Measurements from ENCODE around the gene MCM3AP.

DNA sequence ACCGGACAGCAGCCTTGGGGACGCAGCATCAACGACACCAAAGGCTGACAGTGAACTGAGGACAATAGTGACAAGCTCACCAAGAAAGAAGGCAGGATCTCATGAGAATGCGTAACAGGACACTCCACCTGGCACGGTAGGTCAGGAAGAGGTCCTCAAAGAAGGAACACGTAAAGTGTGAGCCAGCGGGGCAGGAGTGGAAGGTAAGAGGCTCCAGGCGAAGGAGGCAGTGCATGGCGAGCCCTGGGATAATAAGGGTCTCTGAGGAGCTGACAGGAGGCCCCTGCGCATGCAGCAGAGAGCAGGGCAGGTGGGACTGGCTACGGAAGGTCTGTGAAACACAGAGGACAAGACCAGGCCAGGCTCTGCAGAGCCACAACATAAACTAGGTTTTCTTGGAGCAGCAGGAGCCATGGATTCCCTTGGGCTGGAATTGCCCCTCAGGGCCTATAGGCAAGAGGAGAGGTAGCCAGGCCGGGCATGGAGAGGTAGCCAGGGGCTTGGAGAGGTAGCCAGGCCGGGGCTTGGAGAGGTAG, 65.1 kb downstream of the MCM3AP start:
- TF ChIP-seq, protein P1, sequence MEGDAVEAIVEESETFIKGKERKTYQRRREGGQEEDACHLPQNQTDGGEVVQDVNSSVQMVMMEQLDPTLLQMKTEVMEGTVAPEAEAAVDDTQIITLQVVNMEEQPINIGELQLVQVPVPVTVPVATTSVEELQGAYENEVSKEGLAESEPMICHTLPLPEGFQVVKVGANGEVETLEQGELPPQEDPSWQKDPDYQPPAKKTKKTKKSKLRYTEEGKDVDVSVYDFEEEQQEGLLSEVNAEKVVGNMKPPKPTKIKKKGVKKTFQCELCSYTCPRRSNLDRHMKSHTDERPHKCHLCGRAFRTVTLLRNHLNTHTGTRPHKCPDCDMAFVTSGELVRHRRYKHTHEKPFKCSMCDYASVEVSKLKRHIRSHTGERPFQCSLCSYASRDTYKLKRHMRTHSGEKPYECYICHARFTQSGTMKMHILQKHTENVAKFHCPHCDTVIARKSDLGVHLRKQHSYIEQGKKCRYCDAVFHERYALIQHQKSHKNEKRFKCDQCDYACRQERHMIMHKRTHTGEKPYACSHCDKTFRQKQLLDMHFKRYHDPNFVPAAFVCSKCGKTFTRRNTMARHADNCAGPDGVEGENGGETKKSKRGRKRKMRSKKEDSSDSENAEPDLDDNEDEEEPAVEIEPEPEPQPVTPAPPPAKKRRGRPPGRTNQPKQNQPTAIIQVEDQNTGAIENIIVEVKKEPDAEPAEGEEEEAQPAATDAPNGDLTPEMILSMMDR (IDR thresholded peaks at IDR 0.05): no peak
- no peak for TF ChIP-seq POLR2A (IDR thresholded peaks at IDR 0.05)

Data from Peyer's patch (tissue), 4 donors.